Right lobe of liver (tissue), 4 donors: ENCODE measurements around the gene SLC25A45.

ENCODE experiments used
- POLR2A ChIP-seq: fragments of 450-650 bp; IDR thresholded peaks from one replicate; pipeline ENCODE4 v1.6.1; 2017; ENCODE audit warnings: antibody characterized with exemption, mild to moderate bottlenecking
- TF ChIP-seq, protein P1 (sequence below), 4 donors: fragments of 200-600 bp in 3 of 4; fragments of 450-650 bp in 1 of 4; IDR thresholded peaks; one replicate each; pipeline versions ENCODE4 v1.5.1 to v1.8.0; 2016 to 2022; ENCODE audit warnings: antibody characterized with exemption in 4 of 4, mild to moderate bottlenecking in 2 of 4
- donor health status: DM: no; HTN: no; CAD: no.
- donor health status: DM: no; HTN: no; CAD: no.
- donor health status: DM: no; HTN: yes; CAD: no.

DNA sequence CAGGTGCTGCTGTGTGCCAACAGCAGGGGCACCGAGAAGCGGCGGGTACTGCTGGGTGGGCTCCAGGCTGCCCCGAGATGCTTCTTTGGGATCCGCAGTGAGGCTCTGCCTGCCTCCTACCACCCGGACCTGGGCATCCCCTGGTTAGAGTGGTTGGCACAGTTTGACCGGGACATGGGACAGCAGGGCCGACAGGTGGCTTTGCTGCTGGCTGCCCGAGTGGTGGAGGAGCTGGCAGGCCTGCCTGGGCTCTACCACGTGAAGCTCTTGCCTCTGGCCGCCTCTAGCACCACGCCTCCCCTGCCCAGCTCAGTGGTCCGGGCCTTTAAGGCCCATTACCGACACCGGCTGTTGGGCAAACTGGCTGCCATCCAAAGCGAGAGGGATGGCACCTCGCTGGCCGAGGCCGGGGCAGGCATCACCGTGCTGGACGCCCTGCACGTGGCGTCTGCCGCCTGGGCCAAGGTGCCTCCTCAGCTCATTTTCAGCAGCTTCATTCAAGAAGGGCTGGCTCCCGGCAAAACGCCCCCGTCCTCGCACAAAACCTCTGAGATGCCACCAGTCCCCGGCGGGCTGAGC is 26.0 kb downstream of the SLC25A45 start:
- TF ChIP-seq, protein P1, sequence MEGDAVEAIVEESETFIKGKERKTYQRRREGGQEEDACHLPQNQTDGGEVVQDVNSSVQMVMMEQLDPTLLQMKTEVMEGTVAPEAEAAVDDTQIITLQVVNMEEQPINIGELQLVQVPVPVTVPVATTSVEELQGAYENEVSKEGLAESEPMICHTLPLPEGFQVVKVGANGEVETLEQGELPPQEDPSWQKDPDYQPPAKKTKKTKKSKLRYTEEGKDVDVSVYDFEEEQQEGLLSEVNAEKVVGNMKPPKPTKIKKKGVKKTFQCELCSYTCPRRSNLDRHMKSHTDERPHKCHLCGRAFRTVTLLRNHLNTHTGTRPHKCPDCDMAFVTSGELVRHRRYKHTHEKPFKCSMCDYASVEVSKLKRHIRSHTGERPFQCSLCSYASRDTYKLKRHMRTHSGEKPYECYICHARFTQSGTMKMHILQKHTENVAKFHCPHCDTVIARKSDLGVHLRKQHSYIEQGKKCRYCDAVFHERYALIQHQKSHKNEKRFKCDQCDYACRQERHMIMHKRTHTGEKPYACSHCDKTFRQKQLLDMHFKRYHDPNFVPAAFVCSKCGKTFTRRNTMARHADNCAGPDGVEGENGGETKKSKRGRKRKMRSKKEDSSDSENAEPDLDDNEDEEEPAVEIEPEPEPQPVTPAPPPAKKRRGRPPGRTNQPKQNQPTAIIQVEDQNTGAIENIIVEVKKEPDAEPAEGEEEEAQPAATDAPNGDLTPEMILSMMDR (IDR thresholded peaks at IDR 0.05) = no peak
- TF ChIP-seq POLR2A = no peak
